ENCODE results near the gene NOG.

The NOG gene

GRCh38 chr17:56613131-56613530, 19.6 kb downstream of the NOG start:
- Histone ChIP-seq H3K4me3 (replicated peaks; ENCODE audit: low read depth, low read length) (no peak overlapping the region), H3K36me3 (ENCODE audit: control insufficient read depth, insufficient read depth, low read length) (no peaks in the 10 kb centered on the region), H3K27me3 (replicated peaks; ENCODE audit: control insufficient read depth, insufficient read depth, low read length) (no peaks in the 10 kb centered on the region)
- DNase-seq (ENCODE audit: extremely low read depth, insufficient read length): no peak
- no peak for TF ChIP-seq CTCF (IDR thresholded peaks at IDR 0.05; ENCODE audit: insufficient read depth, low read length, poor library complexity, severe bottlenecking)

DNA sequence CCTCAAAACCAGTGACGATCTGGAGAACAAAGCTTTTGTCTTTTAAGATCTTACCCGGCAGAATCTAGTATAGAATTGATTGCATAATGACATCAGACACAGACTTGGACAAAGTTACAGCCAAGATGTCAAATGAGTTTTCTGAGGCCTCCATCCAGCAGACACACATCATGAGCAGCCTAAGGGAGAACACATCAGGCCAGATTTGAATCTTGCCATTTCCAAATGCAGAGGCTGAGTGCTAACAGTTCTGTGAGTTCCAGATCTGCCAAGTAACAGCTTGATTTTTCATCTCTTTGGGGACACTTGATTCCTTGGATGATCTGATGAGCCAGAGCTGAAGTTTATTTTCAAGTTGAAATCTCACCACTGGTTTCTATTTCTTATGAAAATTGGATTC, 21.0 kb downstream of the NOG start:
- DNase-seq (ENCODE audit: extremely low read depth, insufficient read length): no peak
- Histone ChIP-seq H3K27me3 (replicated peaks; ENCODE audit: control insufficient read depth, insufficient read depth, low read length) (no peaks in the 10 kb centered on the region; the same call in 1 of the 2 replicates), H3K4me3 (replicated peaks; ENCODE audit: low read depth, low read length) (no peak overlapping the region), H3K36me3 (ENCODE audit: control insufficient read depth, insufficient read depth, low read length) (no peaks in the 10 kb centered on the region)
- no peak for TF ChIP-seq CTCF (IDR thresholded peaks at IDR 0.05; ENCODE audit: insufficient read depth, low read length, poor library complexity, severe bottlenecking)

DNA sequence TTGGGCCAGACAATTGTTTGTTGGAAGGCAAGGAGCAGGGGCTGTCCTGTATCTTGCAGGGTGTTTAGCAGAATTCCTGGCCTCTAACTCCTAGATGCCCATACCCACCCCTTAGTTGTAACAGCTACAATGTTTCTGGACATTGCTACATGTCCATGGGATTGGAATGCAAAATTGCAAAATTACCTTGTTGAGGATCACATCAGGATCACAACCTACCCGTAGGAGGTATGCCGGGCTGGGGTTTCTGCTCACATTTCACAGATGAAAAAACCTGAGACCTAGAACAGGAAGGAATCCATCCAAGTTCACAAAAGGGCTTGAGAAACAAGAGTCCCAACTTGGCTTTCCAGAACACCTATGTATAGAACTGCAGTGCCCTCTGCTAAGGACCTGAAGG, 22.7 kb downstream of the NOG start:
- no peaks in the 10 kb centered on the region for H3K36me3 ChIP-seq (ENCODE audit: control insufficient read depth, insufficient read depth, low read length)
- TF ChIP-seq CTCF (IDR thresholded peaks at IDR 0.05; ENCODE audit: insufficient read depth, low read length, poor library complexity, severe bottlenecking): no peak
- no peak overlapping the region for H3K4me3 ChIP-seq (replicated peaks; ENCODE audit: low read depth, low read length)
- no peaks in the 10 kb centered on the region; the same call in 1 of the 2 replicates for H3K27me3 ChIP-seq (replicated peaks; ENCODE audit: control insufficient read depth, insufficient read depth, low read length)
- DNase-seq (ENCODE audit: extremely low read depth, insufficient read length): no peak

GRCh38 chr17:56623383-56623782, 29.9 kb downstream of the NOG start:
- no peak for DNase-seq (ENCODE audit: extremely low read depth, insufficient read length)
- no peak for TF ChIP-seq CTCF (IDR thresholded peaks at IDR 0.05; ENCODE audit: insufficient read depth, low read length, poor library complexity, severe bottlenecking)
- no peak overlapping the region for H3K4me3 ChIP-seq (replicated peaks; ENCODE audit: low read depth, low read length)
- H3K27me3 ChIP-seq (replicated peaks; ENCODE audit: control insufficient read depth, insufficient read depth, low read length): no peaks in the 10 kb centered on the region; the same call in 1 of the 2 replicates
- H3K36me3 ChIP-seq (ENCODE audit: control insufficient read depth, insufficient read depth, low read length): no peaks in the 10 kb centered on the region

GRCh38 chr17:56624309-56624708, 30.8 kb downstream of the NOG start:
- Histone ChIP-seq H3K36me3 (ENCODE audit: control insufficient read depth, insufficient read depth, low read length) (no peaks in the 10 kb centered on the region), H3K4me3 (replicated peaks; ENCODE audit: low read depth, low read length) (no peak overlapping the region), H3K27me3 (replicated peaks; ENCODE audit: control insufficient read depth, insufficient read depth, low read length) (no peaks in the 10 kb centered on the region; the same call in 1 of the 2 replicates)
- TF ChIP-seq CTCF (IDR thresholded peaks at IDR 0.05; ENCODE audit: insufficient read depth, low read length, poor library complexity, severe bottlenecking): no peak
- no peak for DNase-seq (ENCODE audit: extremely low read depth, insufficient read length)

GRCh38 chr17:56624912-56625311, 31.4 kb downstream of the NOG start:
- Histone ChIP-seq H3K4me3 (replicated peaks; ENCODE audit: low read depth, low read length) (no peak overlapping the region), H3K36me3 (ENCODE audit: control insufficient read depth, insufficient read depth, low read length) (no peaks in the 10 kb centered on the region), H3K27me3 (replicated peaks; ENCODE audit: control insufficient read depth, insufficient read depth, low read length) (no peaks in the 10 kb centered on the region; the same call in 1 of the 2 replicates)
- DNase-seq (ENCODE audit: extremely low read depth, insufficient read length): no peak
- TF ChIP-seq CTCF (IDR thresholded peaks at IDR 0.05; ENCODE audit: insufficient read depth, low read length, poor library complexity, severe bottlenecking): no peak
